MM.1S (cell line): ENCODE results near the gene DNLZ.

Experiments
- DNase-seq: peaks from one replicate; pipeline ENCODE4 v3.0.0-alpha.2; 2015
- H2AFZ ChIP-seq: fragments of 300-600 bp; sonication (generic); 2 replicates; pipeline ENCODE4 v1.6.0; 2016; ENCODE audit warnings: antibody characterized with exemption, low read length
- H3F3A ChIP-seq: fragments of 300-600 bp; sonication (generic); 2 replicates; pipeline ENCODE4 v1.6.1; 2016; ENCODE audit warnings: mild to moderate bottlenecking, antibody characterized with exemption, low read length, moderate library complexity, mixed read lengths; ENCODE audit not compliant: insufficient read depth
- H3K27ac ChIP-seq: fragments of 300-600 bp; sonication (generic); 2 replicates; pipeline ENCODE4 v1.5.1; 2016; ENCODE audit warnings: mild to moderate bottlenecking, low read length
- H3K27me3 ChIP-seq: fragments of 300-600 bp; sonication (generic); replicated peaks from 2 replicates; pipeline ENCODE4 v1.6.0; 2016; ENCODE audit warnings: low read length; ENCODE audit not compliant: insufficient read depth
- H3K36me3 ChIP-seq: fragments of 300-600 bp; sonication (generic); replicated peaks from 2 replicates; pipeline ENCODE4 v1.6.1; 2016; ENCODE audit warnings: mild to moderate bottlenecking, low read length, mixed read lengths; ENCODE audit not compliant: insufficient read depth
- H3K4me1 ChIP-seq: fragments of 300-600 bp; sonication (generic); 2 replicates; pipeline ENCODE4 v1.6.1; 2016; ENCODE audit warnings: low read length, mixed read lengths
- H3K4me2 ChIP-seq: fragments of 300-600 bp; sonication (generic); 2 replicates; pipeline ENCODE4 v1.6.0; 2016; ENCODE audit warnings: low read depth, low read length
- H3K4me3 ChIP-seq: fragments of 300-600 bp; sonication (generic); 2 replicates; pipeline ENCODE4 v1.5.1; 2016; ENCODE audit warnings: low read length, mixed read lengths
- H3K79me2 ChIP-seq: fragments of 300-600 bp; sonication (generic); 2 replicates; pipeline ENCODE4 v1.6.1; 2016; ENCODE audit warnings: mixed run types, low read length, mixed read lengths
- H3K9ac ChIP-seq: fragments of 300-600 bp; sonication (generic); 2 replicates; pipeline ENCODE4 v1.6.1; 2016; ENCODE audit warnings: low read length, mixed read lengths
- H3K9me2 ChIP-seq: fragments of 300-600 bp; sonication (generic); replicated peaks from 2 replicates; pipeline ENCODE4 v1.6.1; 2016; ENCODE audit warnings: mild to moderate bottlenecking, low read length, mixed read lengths; ENCODE audit not compliant: insufficient read depth
- H3K9me3 ChIP-seq: fragments of 300-600 bp; sonication (generic); replicated peaks from 2 replicates; pipeline ENCODE4 v1.6.1; 2016; ENCODE audit warnings: mild to moderate bottlenecking, low read length, mixed read lengths; ENCODE audit not compliant: insufficient read depth
- H4K20me1 ChIP-seq: fragments of 300-600 bp; sonication (generic); 2 replicates; pipeline ENCODE4 v1.6.1; 2016; ENCODE audit warnings: mild to moderate bottlenecking, low read length, moderate library complexity, mixed read lengths; ENCODE audit not compliant: insufficient read depth
- EZH2 ChIP-seq: fragments of 300-600 bp; sonication (generic); optimal IDR thresholded peaks from 2 replicates; pipeline ENCODE3; 2017; ENCODE audit warnings: low read depth, mild to moderate bottlenecking, antibody characterized with exemption, low read length, mixed read lengths
- EZH2phosphoT487 ChIP-seq: fragments of 300-600 bp; sonication (generic); IDR thresholded peaks from 2 replicates; pipeline ENCODE4 v1.6.1; 2018; ENCODE audit warnings: antibody characterized with exemption, low read length
- TF ChIP-seq, protein P1 (sequence below): fragments of 300-600 bp; sonication (generic); IDR thresholded peaks from 2 replicates; pipeline ENCODE4 v1.5.1; 2016; ENCODE audit warnings: antibody characterized with exemption, low read length, mixed read lengths

The DNLZ gene

GRCh38 chr9:136348691-136349090 is 14.9 kb downstream of the DNLZ start:
- Histone ChIP-seq H4K20me1 (no peaks in the 10 kb centered on the region), H3K27ac (no peak overlapping the region), H3K36me3 (no peaks in the 10 kb centered on the region), H3K4me2 (no peak overlapping the region), H3K9ac (no peak overlapping the region), H3K4me3 (no peak overlapping the region), H3K9me2 (no peaks in the 10 kb centered on the region), H3K4me1 (no peaks in the 10 kb centered on the region), H3K27me3 (peaks cover 95% of the 10 kb centered on the region), H3F3A (no peaks in the 10 kb centered on the region), H2AFZ (no peak overlapping the region), H3K79me2 (no peaks in the 10 kb centered on the region), H3K9me3 (no peaks in the 10 kb centered on the region)
- TF ChIP-seq EZH2phosphoT487: no peak
- TF ChIP-seq, protein P1, sequence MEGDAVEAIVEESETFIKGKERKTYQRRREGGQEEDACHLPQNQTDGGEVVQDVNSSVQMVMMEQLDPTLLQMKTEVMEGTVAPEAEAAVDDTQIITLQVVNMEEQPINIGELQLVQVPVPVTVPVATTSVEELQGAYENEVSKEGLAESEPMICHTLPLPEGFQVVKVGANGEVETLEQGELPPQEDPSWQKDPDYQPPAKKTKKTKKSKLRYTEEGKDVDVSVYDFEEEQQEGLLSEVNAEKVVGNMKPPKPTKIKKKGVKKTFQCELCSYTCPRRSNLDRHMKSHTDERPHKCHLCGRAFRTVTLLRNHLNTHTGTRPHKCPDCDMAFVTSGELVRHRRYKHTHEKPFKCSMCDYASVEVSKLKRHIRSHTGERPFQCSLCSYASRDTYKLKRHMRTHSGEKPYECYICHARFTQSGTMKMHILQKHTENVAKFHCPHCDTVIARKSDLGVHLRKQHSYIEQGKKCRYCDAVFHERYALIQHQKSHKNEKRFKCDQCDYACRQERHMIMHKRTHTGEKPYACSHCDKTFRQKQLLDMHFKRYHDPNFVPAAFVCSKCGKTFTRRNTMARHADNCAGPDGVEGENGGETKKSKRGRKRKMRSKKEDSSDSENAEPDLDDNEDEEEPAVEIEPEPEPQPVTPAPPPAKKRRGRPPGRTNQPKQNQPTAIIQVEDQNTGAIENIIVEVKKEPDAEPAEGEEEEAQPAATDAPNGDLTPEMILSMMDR: no peak
- no peak for TF ChIP-seq EZH2
- no peak for DNase-seq

DNA sequence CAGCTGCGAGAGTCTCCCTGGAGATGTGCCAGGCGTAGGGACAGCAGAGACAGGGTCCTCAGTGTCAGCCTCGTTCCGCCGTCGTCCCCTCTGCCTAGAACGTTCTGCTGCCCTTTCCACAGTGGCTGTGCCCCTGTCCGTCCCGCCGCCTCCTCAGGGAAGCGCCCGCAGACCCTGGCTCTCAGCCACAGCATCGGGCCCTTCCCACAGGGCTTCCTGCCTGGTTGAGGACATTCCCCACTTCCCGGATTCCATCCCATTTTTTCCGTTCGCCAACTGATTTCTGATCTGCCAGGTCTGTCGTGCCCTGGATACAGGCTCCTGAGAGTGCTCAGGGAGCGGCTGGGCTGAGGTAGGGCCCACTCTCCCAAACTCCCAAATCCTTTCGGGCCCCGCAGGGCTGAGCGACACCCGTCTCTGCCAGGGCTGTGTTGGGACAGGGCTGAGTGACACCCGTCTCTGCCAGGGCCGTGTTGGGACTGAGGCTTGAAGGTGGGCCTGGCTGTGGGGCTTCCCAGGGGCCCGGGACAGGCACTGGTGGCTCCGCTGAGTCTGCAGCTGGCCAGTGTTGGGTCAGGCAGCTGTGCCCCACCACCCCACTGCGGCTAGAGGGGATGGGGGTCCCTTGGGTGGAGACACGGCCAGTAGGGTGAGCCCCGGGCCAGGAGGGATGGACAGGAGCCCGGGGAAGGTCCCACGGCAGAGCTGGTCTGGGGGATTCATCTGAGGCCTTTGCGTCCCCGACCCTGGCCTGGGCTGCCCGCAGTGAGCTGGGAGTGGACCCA is 15.9 kb downstream of the DNLZ start:
- Histone ChIP-seq H3K9me2 (no peaks in the 10 kb centered on the region), H3K27ac (no peak overlapping the region), H4K20me1 (no peaks in the 10 kb centered on the region), H3K4me2 (no peak overlapping the region), H3K9ac (no peak overlapping the region), H3K4me1 (no peaks in the 10 kb centered on the region), H3K79me2 (no peaks in the 10 kb centered on the region), H3K9me3 (no peaks in the 10 kb centered on the region), H3F3A (no peaks in the 10 kb centered on the region), H3K4me3 (no peak overlapping the region), H2AFZ (no peak overlapping the region), H3K27me3 (peaks cover 95% of the 10 kb centered on the region), H3K36me3 (no peaks in the 10 kb centered on the region)
- TF ChIP-seq, protein P1: no peak
- DNase-seq: no peak

- Histone ChIP-seq H3K9me3 (no peaks in the 10 kb centered on the region), H2AFZ (no peak overlapping the region), H3K79me2 (no peaks in the 10 kb centered on the region), H3K27me3 (peaks cover 96% of the 10 kb centered on the region), H3F3A (no peaks in the 10 kb centered on the region), H3K4me2 (no peak overlapping the region), H3K27ac (no peak overlapping the region), H3K36me3 (no peaks in the 10 kb centered on the region), H3K9me2 (no peaks in the 10 kb centered on the region), H4K20me1 (no peaks in the 10 kb centered on the region), H3K4me1 (no peaks in the 10 kb centered on the region), H3K4me3 (no peak overlapping the region), H3K9ac (no peak overlapping the region)
- no peak for DNase-seq
- TF ChIP-seq EZH2phosphoT487: no peak
- TF ChIP-seq EZH2: no peak
- TF ChIP-seq, protein P1: no peak
These were observed 16.5 kb downstream of the DNLZ start for GRCh38 chr9:136346927-136347465.
